ENCODE results near the gene IFT25.
"Not testable (repeated sequence)": the region's sequence is repeated elsewhere in the genome, so short reads cannot be mapped to it uniquely, and the experiment has no call there.

DNA sequence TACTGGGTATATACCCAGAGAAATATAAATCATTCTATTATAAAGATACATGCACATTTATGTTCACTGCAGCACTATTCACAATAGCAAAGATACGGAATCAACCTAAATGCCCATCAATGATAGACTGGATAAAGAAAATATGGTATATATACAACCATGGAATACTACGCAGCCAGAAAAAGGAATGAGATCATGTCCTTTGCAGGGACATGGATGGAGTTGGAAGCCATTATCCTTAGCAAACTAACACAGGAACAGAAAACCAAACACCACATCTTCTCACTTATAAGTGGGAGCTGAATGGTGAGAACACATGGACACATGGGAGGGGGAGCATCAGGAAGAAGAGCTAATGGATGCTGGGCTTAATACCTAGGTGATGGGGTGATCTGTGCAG is 63.6 kb downstream of the IFT25 start:
- TF ChIP-seq CTCF (conservative IDR thresholded peaks at IDR 0.05); EZH2 (IDR thresholded peaks at IDR 0.05; ENCODE audit: low read depth): not testable (repeated sequence)
